Measurements from ENCODE around the gene FBXL17. TPM values are rescaled to one million over a fixed set of nuclear protein-coding genes. Genes with fewer than 3 reads are reported as not detected.

FBXL17 gene
- 17.8 TPM for polyA plus RNA-seq (2013)

DNA sequence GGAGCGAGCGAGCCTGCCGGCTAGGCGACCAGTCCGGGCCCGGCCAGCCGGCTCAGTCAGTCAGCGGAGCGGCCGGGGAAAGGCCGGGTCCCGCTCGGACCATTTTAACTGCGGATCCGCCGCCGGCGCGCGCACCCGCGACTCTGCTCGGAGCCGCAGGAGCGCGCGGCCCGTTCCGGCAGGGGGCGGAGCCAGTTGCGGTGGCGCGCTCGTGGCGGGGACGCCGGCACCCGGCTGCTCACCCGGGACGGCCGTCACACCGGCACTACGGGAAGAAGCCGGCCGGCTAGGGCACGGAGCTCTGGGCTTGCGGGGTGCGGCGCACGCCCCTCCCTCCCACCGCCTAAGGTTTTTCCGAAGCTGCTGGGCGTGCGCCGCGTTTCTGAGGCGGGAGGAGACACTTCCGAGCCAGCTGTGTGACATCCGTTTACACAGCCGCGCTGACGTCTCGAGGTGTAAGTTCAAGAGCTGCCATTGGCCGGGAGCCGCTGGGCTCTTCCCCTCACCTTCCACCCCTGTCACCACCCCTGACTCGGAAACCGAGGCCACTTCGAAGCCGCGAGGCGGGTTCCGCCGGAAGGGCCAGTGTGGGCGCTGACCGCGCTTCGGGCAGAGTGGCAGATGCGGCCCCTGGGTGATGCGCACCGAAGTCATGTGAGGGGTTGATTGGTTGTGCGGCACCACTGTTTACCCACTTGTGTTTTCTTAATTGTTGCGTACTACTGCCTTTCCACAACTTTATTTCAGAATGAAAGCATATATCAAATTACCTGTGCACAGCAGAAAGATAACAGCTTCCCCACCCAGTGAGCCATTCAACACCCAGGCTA, at the start of gene FBXL17:
Gene FBXL17 (minus strand): TSS at position 145 of the 830 bp plus-strand sequence.
- CTCF ChIA-PET: interaction anchor here (0.7 kb wide), 1 partner anchor 123 kb away, joined by 3 read pairs; no protein-coding TSS in a partner anchor
- peak; percentile 95 to 99 (median 98) for DNase-seq

DNA sequence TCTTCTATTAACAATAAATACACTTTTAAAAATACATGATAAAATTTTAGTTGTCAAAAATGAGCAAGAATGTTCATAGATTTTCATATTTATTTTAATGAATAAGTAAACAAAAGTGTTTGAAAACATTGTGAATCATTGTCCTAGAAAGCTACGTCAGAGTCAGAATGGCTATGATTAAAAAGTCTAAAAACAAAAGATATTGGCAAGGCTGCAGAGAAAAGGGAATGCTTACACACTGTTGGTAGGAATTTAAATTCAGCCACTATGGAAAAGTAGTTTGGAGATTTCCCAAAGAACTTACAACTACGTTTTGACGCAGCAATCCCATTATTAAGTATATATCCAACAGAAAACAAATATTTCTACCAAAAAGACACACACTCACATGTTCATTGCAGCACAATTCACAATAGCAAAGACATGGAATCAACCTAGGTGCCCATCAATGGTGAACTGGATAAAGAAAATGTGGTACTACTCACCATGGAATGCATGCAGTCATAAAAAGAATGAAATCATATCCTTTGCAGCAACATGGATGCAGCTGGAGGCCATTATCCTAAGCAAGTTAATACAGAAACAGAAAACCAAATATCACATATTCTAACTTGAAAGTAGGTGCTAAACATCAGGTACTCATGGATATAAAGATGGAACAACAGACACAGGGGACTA, 49.2 kb upstream of the FBXL17 start:
- CTCF ChIA-PET: interaction anchor here (1.9 kb wide), 1 partner anchor 8 kb away, joined by 4 read pairs; no protein-coding TSS in a partner anchor

More for the DNA sequence above, at the start of gene FBXL17:
- no peaks in the 10 kb centered on the region for H3K27me3 ChIP-seq (replicated peaks in 2 of 5; ENCODE audit: control insufficient read depth in 4 of 5, insufficient read depth in 5 of 5, low read length in 4 of 5)
- peak within 1 kb of the TSS; percentile 90 to 93 for H3K27ac ChIP-seq (ENCODE audit: insufficient read depth in 1 of 2, low read depth in 1 of 2, low read length in 2 of 2, poor library complexity in 1 of 2, severe bottlenecking in 2 of 2)
- peak within 1 kb of the TSS; percentile 83 to 97 (median 90) for H3K4me3 ChIP-seq (ENCODE audit: control insufficient read depth in 1 of 7, extremely low read depth in 1 of 7, insufficient read depth in 4 of 7, low read depth in 2 of 7, low read length in 6 of 7)
- whole genome bisulfite sequencing (ENCODE audit: insufficient coverage): 0% methylated on average over 80 of the region's 82 CpGs
- H3K9me3 ChIP-seq (ENCODE audit: control extremely low read depth in 1 of 5, control insufficient read depth in 4 of 5, insufficient read depth in 2 of 5, low read depth in 1 of 5, low read length in 4 of 5): peaks cover 0 to 2% (median 0%) of the 10 kb centered on the region in 5 experiments
- H3K4me1 ChIP-seq (ENCODE audit: control extremely low read depth in 1 of 4, control insufficient read depth in 4 of 4, insufficient read depth in 4 of 4, low read length in 3 of 4): peaks cover 21 to 40% (median 30%) of the 10 kb centered on the region in 4 experiments
- POLR2A ChIA-PET: interaction anchor here (0.6 to 0.7 kb wide), 2 partner anchors 1027 to 1058 kb away, joined by 3 to 8 read pairs; partner anchors contain the start of gene PJA2
- no peaks in the 10 kb centered on the region for H3K36me3 ChIP-seq (ENCODE audit: control insufficient read depth in 4 of 4, insufficient read depth in 4 of 4, low read length in 3 of 4)

DNA sequence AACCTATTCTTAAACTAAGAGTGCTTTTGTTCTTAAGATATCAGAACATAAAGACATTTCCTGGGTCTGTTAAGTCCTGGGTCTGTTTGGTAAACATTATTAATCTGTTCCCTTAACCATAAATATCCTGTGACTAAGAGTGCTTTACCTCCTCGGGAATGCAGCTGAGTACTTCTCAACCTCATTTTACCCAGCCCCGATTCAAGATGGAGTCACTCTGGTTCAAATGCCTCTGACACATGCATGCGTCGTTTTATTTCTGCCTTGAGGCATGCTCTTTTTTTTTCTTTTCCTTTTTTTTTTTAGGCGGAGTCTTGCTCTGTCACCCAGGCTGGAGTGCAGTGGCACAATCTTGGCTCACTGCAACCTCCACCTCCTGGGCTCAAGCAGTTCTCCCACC, 39.8 kb upstream of the FBXL17 start:
- H3K27me3 ChIP-seq (replicated peaks in 2 of 5; ENCODE audit: control insufficient read depth in 4 of 5, insufficient read depth in 5 of 5, low read length in 4 of 5): no peaks in the 10 kb centered on the region
- H3K4me1 ChIP-seq (ENCODE audit: control extremely low read depth in 1 of 4, control insufficient read depth in 4 of 4, insufficient read depth in 4 of 4, low read length in 3 of 4): no peaks in the 10 kb centered on the region
- 95% methylated on average over 4 of the region's 5 CpGs for WGBS (ENCODE audit: insufficient coverage)
- DNase-seq: no peak
- no peaks in the 10 kb centered on the region for H3K36me3 ChIP-seq (ENCODE audit: control insufficient read depth in 4 of 4, insufficient read depth in 4 of 4, low read length in 3 of 4)
- peaks cover 0 to 3% (median 0%) of the 10 kb centered on the region in 5 experiments for H3K9me3 ChIP-seq (ENCODE audit: control extremely low read depth in 1 of 5, control insufficient read depth in 4 of 5, insufficient read depth in 2 of 5, low read depth in 1 of 5, low read length in 4 of 5)
- H3K4me3 ChIP-seq (ENCODE audit: control insufficient read depth in 1 of 7, extremely low read depth in 1 of 7, insufficient read depth in 4 of 7, low read depth in 2 of 7, low read length in 6 of 7): no peak overlapping the region
- POLR2A ChIA-PET: no interaction called here
- H3K27ac ChIP-seq (ENCODE audit: insufficient read depth in 1 of 2, low read depth in 1 of 2, low read length in 2 of 2, poor library complexity in 1 of 2, severe bottlenecking in 2 of 2): no peak overlapping the region
- CTCF ChIA-PET: interaction anchor here (0.6 kb wide), 1 partner anchor 785 kb away, joined by 5 read pairs; no protein-coding TSS in a partner anchor

More for the DNA sequence above, 49.2 kb upstream of the FBXL17 start:
- DNase-seq: no peak
- Histone ChIP-seq H3K9me3 (ENCODE audit: control extremely low read depth in 1 of 5, control insufficient read depth in 4 of 5, insufficient read depth in 2 of 5, low read depth in 1 of 5, low read length in 4 of 5) (no peaks in the 10 kb centered on the region), H3K36me3 (ENCODE audit: control insufficient read depth in 4 of 4, insufficient read depth in 4 of 4, low read length in 3 of 4) (no peaks in the 10 kb centered on the region), H3K27me3 (replicated peaks in 2 of 5; ENCODE audit: control insufficient read depth in 4 of 5, insufficient read depth in 5 of 5, low read length in 4 of 5) (no peaks in the 10 kb centered on the region), H3K4me3 (ENCODE audit: control insufficient read depth in 1 of 7, extremely low read depth in 1 of 7, insufficient read depth in 4 of 7, low read depth in 2 of 7, low read length in 6 of 7) (no peak overlapping the region), H3K27ac (ENCODE audit: insufficient read depth in 1 of 2, low read depth in 1 of 2, low read length in 2 of 2, poor library complexity in 1 of 2, severe bottlenecking in 2 of 2) (no peak overlapping the region), H3K4me1 (ENCODE audit: control extremely low read depth in 1 of 4, control insufficient read depth in 4 of 4, insufficient read depth in 4 of 4, low read length in 3 of 4) (peaks cover 0 to 3% (median 0%) of the 10 kb centered on the region in 4 experiments)
- POLR2A ChIA-PET: no interaction called here
- no CpG with 5 or more reads among the region's 3 CpGs for WGBS (ENCODE audit: insufficient coverage)

DNA sequence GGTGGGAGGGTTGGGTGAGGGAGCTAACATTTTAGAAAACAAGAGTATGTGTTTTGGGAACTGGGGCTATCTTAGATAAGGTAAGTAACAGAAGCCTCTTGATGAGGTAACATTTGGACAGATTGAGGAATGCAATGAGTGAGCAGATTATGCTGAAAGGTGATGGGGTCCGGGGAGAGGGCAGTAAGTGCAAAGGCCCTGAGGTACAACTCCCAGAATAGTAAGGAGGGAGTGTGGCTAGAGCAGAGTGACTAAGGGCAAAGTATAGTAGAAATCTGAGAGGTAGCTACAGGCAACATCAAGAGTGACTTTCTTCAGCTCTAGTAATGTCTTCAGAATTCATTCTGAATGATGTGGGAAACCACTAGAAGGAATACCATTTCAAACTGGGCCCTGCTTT, 38.9 kb upstream of the FBXL17 start:
- no peak for DNase-seq
- Histone ChIP-seq H3K9me3 (ENCODE audit: control extremely low read depth in 1 of 5, control insufficient read depth in 4 of 5, insufficient read depth in 2 of 5, low read depth in 1 of 5, low read length in 4 of 5) (peaks cover 0 to 3% (median 0%) of the 10 kb centered on the region in 5 experiments), H3K4me3 (ENCODE audit: control insufficient read depth in 1 of 7, extremely low read depth in 1 of 7, insufficient read depth in 4 of 7, low read depth in 2 of 7, low read length in 6 of 7) (no peak overlapping the region), H3K4me1 (ENCODE audit: control extremely low read depth in 1 of 4, control insufficient read depth in 4 of 4, insufficient read depth in 4 of 4, low read length in 3 of 4) (no peaks in the 10 kb centered on the region), H3K36me3 (ENCODE audit: control insufficient read depth in 4 of 4, insufficient read depth in 4 of 4, low read length in 3 of 4) (no peaks in the 10 kb centered on the region), H3K27ac (ENCODE audit: insufficient read depth in 1 of 2, low read depth in 1 of 2, low read length in 2 of 2, poor library complexity in 1 of 2, severe bottlenecking in 2 of 2) (no peak overlapping the region), H3K27me3 (replicated peaks in 2 of 5; ENCODE audit: control insufficient read depth in 4 of 5, insufficient read depth in 5 of 5, low read length in 4 of 5) (no peaks in the 10 kb centered on the region)
- ChIA-PET CTCF (no interaction called here), POLR2A (no interaction called here)
- 100% methylated on average over 1 of the region's 1 CpG for WGBS (ENCODE audit: insufficient coverage)

DNA sequence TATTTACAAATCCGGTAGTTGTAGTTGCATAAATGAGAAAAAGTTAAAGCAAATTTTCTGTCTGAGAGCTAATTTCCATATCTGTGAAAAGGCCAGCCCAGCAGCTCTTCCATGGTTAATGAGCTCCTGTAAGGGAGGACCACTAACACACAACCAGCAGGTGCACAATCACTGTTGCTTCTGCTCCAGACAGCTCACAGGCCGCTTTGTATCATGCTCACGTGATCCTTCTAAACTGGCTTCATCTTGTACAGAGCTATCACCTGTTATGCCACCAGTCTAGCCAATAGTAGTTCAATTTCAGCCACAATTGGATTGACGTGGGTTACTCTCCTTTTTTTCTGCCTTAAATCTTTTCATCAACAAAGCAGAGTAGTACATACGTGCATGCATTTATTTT, 38.3 kb upstream of the FBXL17 start:
- WGBS (ENCODE audit: insufficient coverage): 97% methylated on average over 3 of the region's 5 CpGs
- H3K4me1 ChIP-seq (ENCODE audit: control extremely low read depth in 1 of 4, control insufficient read depth in 4 of 4, insufficient read depth in 4 of 4, low read length in 3 of 4): no peaks in the 10 kb centered on the region
- DNase-seq: no peak
- H3K27ac ChIP-seq (ENCODE audit: insufficient read depth in 1 of 2, low read depth in 1 of 2, low read length in 2 of 2, poor library complexity in 1 of 2, severe bottlenecking in 2 of 2): no peak overlapping the region
- H3K4me3 ChIP-seq (ENCODE audit: control insufficient read depth in 1 of 7, extremely low read depth in 1 of 7, insufficient read depth in 4 of 7, low read depth in 2 of 7, low read length in 6 of 7): no peak overlapping the region
- CTCF ChIA-PET: no interaction called here
- H3K36me3 ChIP-seq (ENCODE audit: control insufficient read depth in 4 of 4, insufficient read depth in 4 of 4, low read length in 3 of 4): no peaks in the 10 kb centered on the region
- peaks cover 0 to 3% (median 0%) of the 10 kb centered on the region in 5 experiments for H3K9me3 ChIP-seq (ENCODE audit: control extremely low read depth in 1 of 5, control insufficient read depth in 4 of 5, insufficient read depth in 2 of 5, low read depth in 1 of 5, low read length in 4 of 5)
- H3K27me3 ChIP-seq (replicated peaks in 2 of 5; ENCODE audit: control insufficient read depth in 4 of 5, insufficient read depth in 5 of 5, low read length in 4 of 5): no peaks in the 10 kb centered on the region
- POLR2A ChIA-PET: no interaction called here

DNA sequence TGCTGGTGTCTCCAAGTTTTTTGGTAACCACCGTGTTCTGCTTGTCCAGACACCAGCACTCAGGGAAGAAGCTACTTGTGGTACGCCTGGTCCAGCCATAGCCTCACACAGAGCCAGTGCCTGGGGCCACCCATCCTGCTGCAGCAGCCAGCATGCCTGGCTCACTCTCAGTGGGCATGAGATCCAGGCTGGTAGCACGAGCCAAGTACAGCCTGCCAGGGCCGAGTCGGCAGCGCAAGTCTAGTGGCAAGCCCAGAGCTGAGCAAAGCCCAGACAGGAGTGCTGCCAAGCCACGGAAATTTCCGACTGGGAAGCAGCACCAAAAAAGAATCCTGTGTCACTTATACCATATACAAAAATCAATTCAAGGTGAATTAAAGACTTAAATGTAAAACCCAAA, 36.3 kb upstream of the FBXL17 start:
- Histone ChIP-seq H3K4me3 (ENCODE audit: control insufficient read depth in 1 of 7, extremely low read depth in 1 of 7, insufficient read depth in 4 of 7, low read depth in 2 of 7, low read length in 6 of 7) (no peak overlapping the region), H3K4me1 (ENCODE audit: control extremely low read depth in 1 of 4, control insufficient read depth in 4 of 4, insufficient read depth in 4 of 4, low read length in 3 of 4) (no peaks in the 10 kb centered on the region), H3K36me3 (ENCODE audit: control insufficient read depth in 4 of 4, insufficient read depth in 4 of 4, low read length in 3 of 4) (no peaks in the 10 kb centered on the region), H3K27me3 (replicated peaks in 2 of 5; ENCODE audit: control insufficient read depth in 4 of 5, insufficient read depth in 5 of 5, low read length in 4 of 5) (no peaks in the 10 kb centered on the region), H3K9me3 (ENCODE audit: control extremely low read depth in 1 of 5, control insufficient read depth in 4 of 5, insufficient read depth in 2 of 5, low read depth in 1 of 5, low read length in 4 of 5) (peaks cover 0 to 3% (median 0%) of the 10 kb centered on the region in 5 experiments), H3K27ac (ENCODE audit: insufficient read depth in 1 of 2, low read depth in 1 of 2, low read length in 2 of 2, poor library complexity in 1 of 2, severe bottlenecking in 2 of 2) (no peak overlapping the region)
- POLR2A ChIA-PET: interaction anchor here (0.7 kb wide), 1 partner anchor 108 kb away, joined by 3 read pairs; no protein-coding TSS in a partner anchor
- CTCF ChIA-PET: no interaction called here
- 98% methylated on average over 6 of the region's 8 CpGs for WGBS (ENCODE audit: insufficient coverage)
- no peak for DNase-seq
